Measurements from ENCODE around the gene SLC38A3.

DNA sequence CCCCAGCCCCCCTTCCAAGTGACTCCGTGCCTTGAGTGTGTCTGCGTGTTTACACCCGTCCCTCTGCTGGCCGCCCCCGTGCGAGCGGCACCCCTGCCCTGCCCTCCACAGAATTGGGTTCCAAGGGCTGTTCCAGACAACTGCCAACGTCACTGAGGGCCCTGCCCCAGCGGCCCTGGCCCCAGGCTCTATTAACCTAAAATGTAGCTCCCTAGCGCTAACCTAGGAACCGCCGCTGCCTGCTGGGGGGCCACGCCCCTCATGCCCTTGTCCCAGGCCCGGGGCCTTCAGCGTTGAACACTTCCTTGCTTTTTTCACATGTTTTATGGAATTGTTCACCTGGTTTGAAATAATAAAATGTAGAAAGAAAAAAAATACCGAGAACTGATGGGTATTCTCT lies 53.9 kb downstream of the SLC38A3 start:
- TF ChIP-seq CTCF (IDR thresholded peaks at IDR 0.05): no peak
- no peak for TF ChIP-seq EZH2 (IDR thresholded peaks at IDR 0.05; ENCODE audit: borderline replicate concordance, insufficient read depth, low read depth, low read length, poor library complexity, severe bottlenecking)

Measured in B cell (primary cell).